HG02981 (cell line): ENCODE measurements around the gene GSDMA.

Experiments
- ATAC-seq: cut with Tn5 transposase; IDR thresholded peaks from one replicate; pipeline ENCODE4 v1.9.1; 2021; ENCODE audit warnings: mild to moderate bottlenecking, moderate library complexity; ENCODE audit not compliant: unreplicated experiment

The GSDMA gene

GRCh38 chr17:40021451-40021971 lies 58.7 kb downstream of the GSDMA start:
- ATAC-seq = no peak

GRCh38 chr17:40022497-40022896 lies 59.7 kb downstream of the GSDMA start:
- ATAC-seq = no peak

GRCh38 chr17:40022961-40023541 lies 60.2 kb downstream of the GSDMA start:
- no peak for ATAC-seq

- no peak for ATAC-seq
Observed at GRCh38 chr17:40023590-40024292, 60.9 kb downstream of the GSDMA start.

- ATAC-seq = no peak
Observed at GRCh38 chr17:40024901-40025300, 62.1 kb downstream of the GSDMA start.

- no peak for ATAC-seq
Observed at GRCh38 chr17:40025559-40025958, 62.8 kb downstream of the GSDMA start.

- ATAC-seq = no peak
Observed at GRCh38 chr17:40025991-40026815, 63.4 kb downstream of the GSDMA start.

GRCh38 chr17:40026816-40027613 lies 64.2 kb downstream of the GSDMA start:
- no peak for ATAC-seq
